ENCODE measurements around the gene CDH2. TPM values are rescaled to one million over a fixed set of nuclear protein-coding genes. Genes with fewer than 3 reads are reported as not detected.

The CDH2 gene
- total RNA-seq, 1 donor from 2014 or later, result 0.79 TPM

DNA sequence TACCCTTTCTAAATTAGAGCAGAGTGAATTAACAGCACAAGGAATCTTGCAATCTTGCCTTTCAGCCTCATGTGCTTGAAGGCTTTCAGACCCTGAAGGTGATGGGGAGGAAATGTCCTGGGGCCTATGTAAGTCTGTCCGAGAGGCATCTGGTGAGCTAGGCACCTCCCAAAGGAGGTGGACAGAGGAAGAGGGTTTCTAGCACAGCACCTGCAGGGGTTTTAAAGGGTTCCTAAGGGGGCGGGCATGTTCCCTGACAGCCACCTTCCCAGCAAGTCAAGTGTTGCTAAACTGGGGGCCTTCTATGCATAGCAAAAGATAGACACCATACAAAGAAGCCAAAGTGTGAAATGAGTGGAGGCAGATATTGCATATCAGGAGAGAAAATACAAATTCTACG is 88.5 kb downstream of the CDH2 start:
- no peak for DNase-seq (ENCODE audit: low read depth in 2 of 2)

DNA sequence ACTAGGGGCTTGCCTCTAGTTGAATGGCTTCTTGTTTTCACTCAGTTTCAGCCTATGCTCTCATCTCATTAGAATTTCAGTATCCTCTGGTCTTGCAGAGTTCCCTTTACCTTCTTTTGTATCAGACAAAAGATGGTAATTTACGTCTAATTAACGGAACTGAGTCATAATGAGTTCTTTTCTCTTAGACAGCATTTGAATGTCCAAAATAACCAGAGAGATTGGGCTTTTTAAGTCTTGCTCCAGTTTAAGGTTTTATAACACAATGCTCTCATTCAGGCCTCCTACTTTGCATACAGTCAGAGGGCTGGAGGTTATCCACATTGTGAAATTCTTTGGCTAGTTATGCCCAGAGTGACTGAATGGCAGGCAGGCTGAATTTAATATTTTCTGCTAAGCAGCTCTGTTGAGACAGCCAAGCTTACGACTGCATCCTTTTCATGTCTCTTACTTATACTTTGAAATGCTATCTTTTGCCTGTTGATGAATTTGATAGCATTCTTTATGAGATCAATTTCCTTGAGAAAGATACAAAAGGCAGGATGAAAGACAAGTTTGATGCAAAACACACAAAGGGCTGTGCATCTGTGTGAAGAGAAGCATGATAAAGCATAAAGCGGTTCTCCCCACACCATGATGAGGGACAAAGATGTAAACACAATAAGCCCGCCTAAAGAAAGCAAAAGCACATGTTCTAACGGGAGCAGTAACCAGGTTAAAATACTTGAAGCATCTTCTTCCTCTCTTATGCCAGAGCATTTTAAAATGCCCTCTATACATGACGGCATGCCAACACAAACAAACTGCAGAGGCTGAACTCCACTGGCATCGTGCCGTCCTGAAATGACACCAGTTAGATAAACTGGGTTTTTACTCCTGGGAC is 90.0 kb downstream of the CDH2 start:
- DNase-seq (ENCODE audit: low read depth in 2 of 2), result no peak

DNA sequence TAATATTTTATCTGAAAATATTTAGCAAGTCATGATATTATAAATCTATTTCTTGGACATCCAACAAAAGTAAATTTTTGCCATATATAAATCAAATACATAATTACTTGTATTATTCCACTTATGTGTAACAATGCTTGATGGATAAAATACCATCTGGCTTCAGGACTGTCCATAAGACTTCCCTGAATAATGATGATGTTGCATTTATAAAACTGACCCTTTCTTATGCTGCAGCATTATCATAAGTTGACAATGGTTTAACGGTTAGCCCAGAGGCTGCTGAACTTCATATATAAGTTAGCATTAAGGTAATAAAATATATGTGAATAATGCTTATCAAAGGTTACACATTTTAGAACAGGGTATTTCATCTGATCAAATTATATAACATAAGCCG is 95.4 kb downstream of the CDH2 start:
- DNase-seq (ENCODE audit: low read depth in 2 of 2), result no peak

GRCh38 chr18:28080876-28081300 is 96.0 kb downstream of the CDH2 start:
- DNase-seq (ENCODE audit: low read depth in 2 of 2), result no peak

GRCh38 chr18:28079883-28080282 is 97.0 kb downstream of the CDH2 start:
- DNase-seq (ENCODE audit: low read depth in 2 of 2), result no peak

GRCh38 chr18:28078849-28079248 is 98.1 kb downstream of the CDH2 start:
- no peak for DNase-seq (ENCODE audit: low read depth in 2 of 2)

DNA sequence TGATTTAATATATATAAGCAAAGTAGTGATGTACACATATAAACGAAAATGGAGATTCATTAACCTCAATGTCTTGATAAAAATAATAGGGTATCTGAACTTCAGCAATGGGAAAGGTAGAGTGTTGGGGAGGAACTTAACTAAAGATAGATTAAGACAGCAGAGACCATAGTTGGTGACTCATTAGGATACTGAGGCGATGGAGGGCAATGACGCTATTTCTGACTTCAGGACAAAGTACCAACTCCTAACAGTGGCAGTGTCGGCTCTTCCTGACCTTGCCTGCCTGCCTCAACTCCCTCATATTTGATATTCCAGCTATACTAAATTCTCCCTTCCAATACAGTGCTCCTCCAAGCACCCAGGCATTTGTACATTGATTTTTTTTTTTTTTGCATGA is 98.6 kb downstream of the CDH2 start:
- no peak for DNase-seq (ENCODE audit: low read depth in 2 of 2)

GRCh38 chr18:28075501-28075900 is 101.4 kb downstream of the CDH2 start:
- peak in 1 of 2 donors; percentile 20 for DNase-seq (ENCODE audit: low read depth in 2 of 2)

GRCh38 chr18:28074076-28074475 is 102.9 kb downstream of the CDH2 start:
- DNase-seq (ENCODE audit: low read depth in 2 of 2), result no peak

- DNase-seq (ENCODE audit: low read depth in 2 of 2), result no peak
Observed at GRCh38 chr18:28073658-28074057, 103.3 kb downstream of the CDH2 start.

DNA sequence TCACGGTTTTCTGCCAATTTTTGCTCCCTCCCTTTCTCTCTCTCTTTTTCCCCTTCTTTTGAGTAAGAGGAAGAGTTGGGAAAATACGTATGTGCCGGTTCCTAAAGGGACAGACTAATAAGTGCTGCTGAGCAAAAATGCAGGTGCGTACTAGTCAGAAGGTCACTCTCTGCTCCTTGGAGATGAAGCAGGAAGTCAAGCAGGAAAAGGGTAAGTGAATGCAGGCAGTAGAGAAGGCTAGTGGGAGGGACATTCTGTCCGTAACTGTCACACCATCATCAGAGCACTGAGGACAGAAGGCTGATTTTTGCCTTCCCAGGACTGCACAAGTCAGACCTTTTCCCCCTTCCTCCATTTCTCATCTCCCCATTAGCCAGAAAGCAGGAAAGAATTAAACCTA is 105.7 kb downstream of the CDH2 start:
- DNase-seq (ENCODE audit: low read depth in 2 of 2), result peak in 1 of 2 donors; percentile 40

DNA sequence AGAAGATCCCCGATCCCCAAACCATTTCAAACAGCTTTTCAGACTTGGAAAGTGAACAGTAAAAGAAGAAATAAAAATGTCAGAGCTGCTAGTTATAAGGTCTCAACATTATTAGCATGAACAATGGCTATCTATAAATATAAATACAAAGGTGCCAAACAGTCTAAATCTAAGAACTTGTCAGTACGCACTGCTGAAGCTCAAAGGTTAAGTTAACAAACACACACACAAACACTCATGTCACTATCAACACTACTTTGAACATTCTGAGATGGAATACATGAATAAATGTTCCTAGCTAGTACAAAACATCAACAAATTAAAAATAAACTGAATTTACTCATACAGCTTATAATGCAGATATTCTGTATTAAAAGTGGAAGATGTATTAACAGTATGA is 108.7 kb downstream of the CDH2 start:
- no peak for DNase-seq (ENCODE audit: low read depth in 2 of 2)

DNA sequence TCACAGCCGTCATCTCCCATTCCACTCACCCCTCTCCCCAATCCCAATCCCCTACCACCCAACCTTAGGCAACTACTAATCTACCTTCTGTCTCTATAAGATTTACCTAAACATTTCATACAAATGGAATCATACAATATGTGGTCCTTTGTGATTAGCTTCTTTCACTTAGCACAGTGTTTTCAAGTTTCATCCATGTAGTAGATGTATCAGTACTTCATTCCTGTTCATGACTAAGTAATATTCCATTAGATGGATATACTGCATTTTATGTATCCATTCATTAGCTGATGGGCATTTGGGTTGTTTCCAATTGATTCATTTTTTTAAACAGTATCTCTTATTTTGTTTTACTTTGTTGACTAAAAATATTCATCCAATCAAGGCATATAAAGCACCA is 109.6 kb downstream of the CDH2 start:
- DNase-seq (ENCODE audit: low read depth in 2 of 2), result no peak

- no peak for DNase-seq (ENCODE audit: low read depth in 2 of 2)
Observed at GRCh38 chr18:28065793-28066186, 111.1 kb downstream of the CDH2 start.

- DNase-seq (ENCODE audit: low read depth in 2 of 2), result peak in 1 of 2 donors; percentile 48
Observed at GRCh38 chr18:28065031-28065792, 111.7 kb downstream of the CDH2 start.

- DNase-seq (ENCODE audit: low read depth in 2 of 2), result no peak
Observed at GRCh38 chr18:28063926-28064325, 113.0 kb downstream of the CDH2 start.

GRCh38 chr18:28063271-28063761 is 113.6 kb downstream of the CDH2 start:
- DNase-seq (ENCODE audit: low read depth in 2 of 2), result no peak

DNA sequence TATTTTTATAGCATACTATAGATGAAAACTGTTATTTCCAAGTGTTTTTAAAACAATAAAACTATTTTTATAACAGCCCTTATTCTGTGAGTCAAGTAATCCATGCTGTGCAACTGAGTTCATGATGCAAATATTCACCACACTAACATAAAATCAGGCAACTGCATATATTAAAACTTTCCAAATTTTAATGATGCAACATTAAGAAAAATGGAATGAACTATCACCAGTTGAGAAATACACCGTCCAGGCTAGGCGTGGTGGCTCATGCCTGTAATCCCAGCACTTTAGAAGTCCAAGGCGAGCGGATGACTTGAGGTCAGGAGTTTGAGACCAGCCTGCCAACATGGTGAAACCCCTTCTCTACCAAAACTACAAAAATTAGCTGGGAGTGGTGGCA is 114.5 kb downstream of the CDH2 start:
- DNase-seq (ENCODE audit: low read depth in 2 of 2), result no peak

DNA sequence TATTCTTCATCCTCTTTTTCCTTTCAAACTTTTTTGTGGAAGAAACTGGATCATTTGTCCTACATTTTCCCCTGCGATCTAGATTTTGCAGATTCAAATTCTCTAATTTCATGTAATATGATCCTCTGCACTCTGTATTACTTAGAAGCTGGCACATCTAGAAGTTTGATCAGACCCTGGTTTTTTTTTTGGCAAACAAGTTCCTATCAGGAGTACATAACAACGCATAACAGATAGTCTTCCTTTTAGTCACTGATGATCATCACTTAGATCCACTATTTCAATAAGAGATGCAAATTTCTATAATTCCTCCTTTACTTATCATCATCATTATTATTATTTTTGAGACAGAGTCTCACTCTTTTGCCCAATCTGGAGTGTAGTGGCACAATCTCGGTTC is 117.1 kb downstream of the CDH2 start:
- no peak for DNase-seq (ENCODE audit: low read depth in 2 of 2)

GRCh38 chr18:28050545-28050944 is 126.4 kb downstream of the CDH2 start:
- DNase-seq (ENCODE audit: low read depth in 2 of 2), result no peak

DNA sequence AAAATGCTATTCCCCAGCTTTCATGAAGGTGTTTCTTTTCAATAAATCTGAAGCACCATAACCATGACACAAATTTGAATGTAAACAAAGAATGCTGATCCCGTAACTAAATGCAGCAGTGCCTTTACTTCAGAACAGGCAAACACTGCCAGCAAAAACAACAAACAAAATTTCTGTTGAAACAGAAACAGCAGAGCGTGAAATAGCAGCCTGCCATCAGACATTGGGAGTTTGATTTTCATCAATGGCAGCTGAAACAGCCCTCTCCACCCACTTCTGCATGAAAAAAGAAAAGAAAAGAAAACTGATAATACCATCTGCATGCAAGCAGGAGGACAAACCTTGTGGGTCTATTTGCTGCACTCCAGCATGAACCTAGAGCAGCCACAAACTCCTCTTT is 128.3 kb downstream of the CDH2 start:
- DNase-seq (ENCODE audit: low read depth in 2 of 2), result no peak

GRCh38 chr18:28045880-28046279 is 131.1 kb downstream of the CDH2 start:
- DNase-seq (ENCODE audit: low read depth in 2 of 2), result no peak

All from lung microvascular endothelial cell (primary cell).